ENCODE results near the gene PDSS2. TPM values are rescaled to one million over a fixed set of nuclear protein-coding genes. Genes with fewer than 3 reads are reported as not detected.

The PDSS2 gene
- total and polyA plus RNA-seq, 8 donors = 2.7 to 10.1 (median 6.2) TPM

- H3K9me3 ChIP-seq = no peaks in the 10 kb centered on the region
- ATAC-seq (peak; percentile 49 to 81 (median 78)), FAIRE-seq (no peak), DNase-seq (peak in 4 of 6 donors; percentile 20 to 66 (median 30))
- 41 to 47% methylated on average over 12 of the region's 12 CpGs for WGBS, 2 donors
- H3K4me1 ChIP-seq = peaks cover 16 to 34% (median 24%) of the 10 kb centered on the region in 3 donors
- peak overlapping the region in 3 of 4 donors; percentile 16 to 55 (median 53) for H3K27ac ChIP-seq
- intact Hi-C loops (cut with DNase I) = no loop called here
- H3K27me3 ChIP-seq = no peaks in the 10 kb centered on the region
- TF ChIP-seq, protein P1, sequence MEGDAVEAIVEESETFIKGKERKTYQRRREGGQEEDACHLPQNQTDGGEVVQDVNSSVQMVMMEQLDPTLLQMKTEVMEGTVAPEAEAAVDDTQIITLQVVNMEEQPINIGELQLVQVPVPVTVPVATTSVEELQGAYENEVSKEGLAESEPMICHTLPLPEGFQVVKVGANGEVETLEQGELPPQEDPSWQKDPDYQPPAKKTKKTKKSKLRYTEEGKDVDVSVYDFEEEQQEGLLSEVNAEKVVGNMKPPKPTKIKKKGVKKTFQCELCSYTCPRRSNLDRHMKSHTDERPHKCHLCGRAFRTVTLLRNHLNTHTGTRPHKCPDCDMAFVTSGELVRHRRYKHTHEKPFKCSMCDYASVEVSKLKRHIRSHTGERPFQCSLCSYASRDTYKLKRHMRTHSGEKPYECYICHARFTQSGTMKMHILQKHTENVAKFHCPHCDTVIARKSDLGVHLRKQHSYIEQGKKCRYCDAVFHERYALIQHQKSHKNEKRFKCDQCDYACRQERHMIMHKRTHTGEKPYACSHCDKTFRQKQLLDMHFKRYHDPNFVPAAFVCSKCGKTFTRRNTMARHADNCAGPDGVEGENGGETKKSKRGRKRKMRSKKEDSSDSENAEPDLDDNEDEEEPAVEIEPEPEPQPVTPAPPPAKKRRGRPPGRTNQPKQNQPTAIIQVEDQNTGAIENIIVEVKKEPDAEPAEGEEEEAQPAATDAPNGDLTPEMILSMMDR (IDR thresholded peaks at IDR 0.05) = no peak
- no peaks in the 10 kb centered on the region for H3K36me3 ChIP-seq
- H3K4me3 ChIP-seq = no peak overlapping the region
Observed at GRCh38 chr6:107154131-107154800, 305.1 kb downstream of the PDSS2 start.

- peaks cover 16 to 34% (median 24%) of the 10 kb centered on the region in 3 donors for H3K4me1 ChIP-seq
- FAIRE-seq = peak; percentile 96
Observed at GRCh38 chr6:107152638-107153430, 306.5 kb downstream of the PDSS2 start.

GRCh38 chr6:107144666-107145065 lies 314.7 kb downstream of the PDSS2 start:
- Histone ChIP-seq H3K4me3 (no peak overlapping the region), H3K27ac (no peak overlapping the region), H3K36me3 (no peaks in the 10 kb centered on the region), H3K4me1 (no peaks in the 10 kb centered on the region), H3K9me3 (no peaks in the 10 kb centered on the region), H3K27me3 (no peaks in the 10 kb centered on the region)
- ATAC-seq (no peak), DNase-seq (no peak), FAIRE-seq (no peak)
- 89 to 100% methylated on average over 4 of the region's 4 CpGs for WGBS, 2 donors
- TF ChIP-seq, protein P1 (IDR thresholded peaks at IDR 0.05) = no peak
- intact Hi-C loops (cut with DNase I) = no loop called here

More at GRCh38 chr6:107152638-107153430, 306.5 kb downstream of the PDSS2 start:
- 19 to 21% methylated on average over 8 of the region's 8 CpGs for WGBS, 2 donors
- intact Hi-C loops (cut with DNase I) = no loop called here
- Histone ChIP-seq H3K4me3 (no peak overlapping the region), H3K36me3 (no peaks in the 10 kb centered on the region), H3K27ac (peak overlapping the region in 2 of 4 donors; percentile 53 to 55), H3K9me3 (no peaks in the 10 kb centered on the region), H3K27me3 (no peaks in the 10 kb centered on the region)
- TF ChIP-seq, protein P1 (IDR thresholded peaks at IDR 0.05) = no peak
- DNase-seq (peak in 3 of 6 donors; percentile 18 to 30 (median 21)), ATAC-seq (peak; percentile 60 to 91 (median 86))

DNA sequence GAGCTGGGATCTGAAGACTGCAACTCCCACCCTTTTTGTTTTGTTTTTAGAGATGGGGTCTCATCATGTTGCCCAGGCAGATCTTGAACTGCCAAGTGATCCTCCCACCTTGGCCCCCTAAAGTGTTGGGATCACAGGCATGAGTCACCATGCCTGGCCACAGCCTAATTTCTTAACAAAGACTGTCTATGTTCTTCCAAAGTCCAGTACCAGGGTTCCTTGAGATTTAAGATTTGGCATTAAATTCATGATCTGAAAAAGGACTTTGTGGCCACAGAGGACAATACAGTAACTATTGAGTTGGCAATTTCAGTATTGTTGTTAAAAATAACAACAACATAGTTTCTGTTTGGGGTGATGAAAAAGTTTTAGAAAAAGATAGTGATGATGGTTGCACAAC lies 315.4 kb downstream of the PDSS2 start:
- Histone ChIP-seq H3K4me1 (no peaks in the 10 kb centered on the region), H3K4me3 (no peak overlapping the region), H3K27ac (no peak overlapping the region), H3K36me3 (no peaks in the 10 kb centered on the region), H3K9me3 (no peaks in the 10 kb centered on the region), H3K27me3 (no peaks in the 10 kb centered on the region)
- no peak for FAIRE-seq
- TF ChIP-seq, protein P1 (IDR thresholded peaks at IDR 0.05) = no peak
- intact Hi-C loops (cut with DNase I) = no loop called here
- no peak for ATAC-seq
- no peak for DNase-seq
